Lower leg skin (tissue), 4 donors: ENCODE measurements around the gene BIRC7. TPM values are rescaled to one million over a fixed set of nuclear protein-coding genes. Genes with fewer than 3 reads are reported as not detected.

ENCODE experiments used
- DNase-seq, 2 donors: peaks; one replicate each; pipeline ENCODE4 v3.0.0-alpha.2; 2019; ENCODE audit warnings: low spot score in 2 of 2
- H3K4me3 ChIP-seq: fragments of 200-600 bp; sonication (generic); 2 replicates; pipeline ENCODE4 v1.5.1; 2017; ENCODE audit warnings: mild to moderate bottlenecking, low read depth; ENCODE audit not compliant: poor library complexity, severe bottlenecking
- CTCF ChIP-seq, 3 donors: fragments of 450-650 bp; IDR thresholded peaks; one replicate each; pipeline ENCODE4 v1.5.1; 2016; ENCODE audit warnings: antibody characterized with exemption in 3 of 3, mild to moderate bottlenecking in 3 of 3, moderate library complexity in 2 of 3
- POLR2A ChIP-seq, 2 donors: fragments of 450-650 bp; IDR thresholded peaks; one replicate each; pipeline ENCODE4 v1.6.1; 2016 to 2017; ENCODE audit warnings: antibody characterized with exemption in 2 of 2, mild to moderate bottlenecking in 1 of 2, moderate library complexity in 1 of 2
- WGBS, 2 donors: methylation state at CpG; one replicate each; pipeline ENCODE4 v1.1.5; 2018; 5-methylcytosine and 5-hydroxymethylcytosine counted together
- intact Hi-C: fragments of 100-400 bp; cut with DNase I; formaldehyde crosslinking; loops from one replicate; pipeline ENCODE4 v1.15.0; 2023; ENCODE audit warnings: low total_unique reads
- total RNA-seq, 4 donors: library from RNA; depleted of rRNA; stranded (reverse); fragments of >200 nt; gene quantifications; one replicate each; pipeline ENCODE4 v1.1.0, GENCODE V29; 2016

Gene BIRC7
- total RNA-seq, 4 donors from 2014 or later: 0.53 to 2.5 (median 1.4) TPM; not detected in 1

- intact Hi-C loops: no loop called here
- WGBS, 2 donors: 95 to 96% methylated on average over 6 of the region's 6 CpGs
These were observed 44.7 kb downstream of the BIRC7 start for GRCh38 chr20:63280371-63280770.

GRCh38 chr20:63280929-63281545 lies 45.3 kb downstream of the BIRC7 start:
- intact Hi-C loops: no loop called here
- no peak overlapping the region for H3K4me3 ChIP-seq
- WGBS, 2 donors: 81 to 84% methylated on average over 13 to 19 of the region's 19 CpGs
- no peak for DNase-seq
- no peak for TF ChIP-seq POLR2A (IDR thresholded peaks at IDR 0.05)
- no peak for TF ChIP-seq CTCF (IDR thresholded peaks at IDR 0.05)

More at GRCh38 chr20:63280371-63280770, 44.7 kb downstream of the BIRC7 start:
- DNase-seq: no peak
- TF ChIP-seq POLR2A (IDR thresholded peaks at IDR 0.05) (no peak), CTCF (IDR thresholded peaks at IDR 0.05) (no peak)
- H3K4me3 ChIP-seq: no peak overlapping the region

- WGBS, 2 donors: 91% methylated on average over 38 of the region's 38 CpGs
- TF ChIP-seq CTCF (IDR thresholded peaks at IDR 0.05): no peak
- TF ChIP-seq POLR2A (IDR thresholded peaks at IDR 0.05): no peak
- intact Hi-C loops: no loop called here
- no peak for DNase-seq
- H3K4me3 ChIP-seq: no peak overlapping the region
These were observed 46.3 kb downstream of the BIRC7 start for GRCh38 chr20:63281742-63282665.

- TF ChIP-seq CTCF (IDR thresholded peaks at IDR 0.05) (no peak), POLR2A (IDR thresholded peaks at IDR 0.05) (no peak)
- no peak overlapping the region for H3K4me3 ChIP-seq
- WGBS, 2 donors: 94 to 96% methylated on average over 14 to 17 of the region's 17 CpGs
- intact Hi-C loops: no loop called here
- no peak for DNase-seq
These were observed 47.2 kb downstream of the BIRC7 start for GRCh38 chr20:63282946-63283345.

GRCh38 chr20:63283397-63284082 lies 47.8 kb downstream of the BIRC7 start:
- no peak for TF ChIP-seq POLR2A (IDR thresholded peaks at IDR 0.05)
- TF ChIP-seq CTCF (IDR thresholded peaks at IDR 0.05): no peak
- intact Hi-C loops: no loop called here
- DNase-seq: no peak
- H3K4me3 ChIP-seq: no peak overlapping the region
- WGBS, 2 donors: 89 to 92% methylated on average over 32 to 33 of the region's 33 CpGs
